Neural crest cell (in vitro differentiated cells): ENCODE data around the gene HLA-DOB. TPM values are rescaled to one million over a fixed set of nuclear protein-coding genes. Genes with fewer than 3 reads are reported as not detected.

Source experiments
- DNase-seq: peaks from one replicate; pipeline ENCODE4 v3.0.0; 2021; ENCODE audit warnings: low read depth, mixed read lengths, low spot score
- H3K27ac Mint-ChIP-seq: one replicate; pipeline ENCODE4 v1.8.0; 2021; ENCODE audit warnings: mild to moderate bottlenecking, mixed read lengths; ENCODE audit not compliant: unreplicated experiment
- H3K27me3 Mint-ChIP-seq: 2 replicates; pipeline ENCODE4 v1.8.0; 2021; ENCODE audit warnings: low read depth, mild to moderate bottlenecking, mixed read lengths
- H3K36me3 Mint-ChIP-seq: 2 replicates; pipeline ENCODE4 v1.8.0; 2021; ENCODE audit warnings: low read depth, mild to moderate bottlenecking, mixed read lengths
- H3K4me1 Mint-ChIP-seq: 2 replicates; pipeline ENCODE4 v1.8.0; 2021; ENCODE audit warnings: mixed read lengths
- H3K4me3 Mint-ChIP-seq: one replicate; pipeline ENCODE4 v1.8.0; 2021; ENCODE audit warnings: mild to moderate bottlenecking, mixed read lengths
- H3K9me3 Mint-ChIP-seq: 2 replicates; pipeline ENCODE4 v1.8.0; 2021; ENCODE audit warnings: mixed read lengths
- total RNA-seq: library from RNA; stranded (reverse); gene quantifications from 2 replicates; pipeline ENCODE4 v1.2.1, GENCODE V29; 2021
- TF ChIP-seq, protein P1 (sequence below): fragments of 200-600 bp; sonication (generic); conservative IDR thresholded peaks from 2 replicates; pipeline ENCODE4 v1.5.0; 2021; ENCODE audit warnings: antibody characterized with exemption, mild to moderate bottlenecking

HLA-DOB gene
- total RNA-seq, 1 donor from 2014 or later: 0.28 TPM

DNA sequence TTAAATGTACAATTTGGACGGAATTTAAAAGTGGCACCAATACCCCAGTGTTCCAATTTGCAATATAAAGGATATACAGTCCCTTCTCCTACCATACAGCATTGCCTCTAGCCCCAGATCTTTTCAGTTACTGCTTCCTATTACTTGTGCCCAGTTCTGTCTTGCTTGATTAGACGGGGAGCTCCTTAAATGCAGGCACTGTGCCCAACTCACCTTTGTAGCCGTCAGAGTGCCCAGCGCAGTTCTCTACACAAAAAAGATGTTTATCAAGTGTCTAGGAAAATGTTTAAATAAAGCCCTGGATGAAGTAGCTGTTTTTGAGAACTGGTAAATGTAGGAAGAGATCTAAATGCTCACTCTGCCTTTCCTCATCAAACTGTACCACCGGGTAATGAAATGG is 14.1 kb upstream of the HLA-DOB start:
- TF ChIP-seq, protein P1, sequence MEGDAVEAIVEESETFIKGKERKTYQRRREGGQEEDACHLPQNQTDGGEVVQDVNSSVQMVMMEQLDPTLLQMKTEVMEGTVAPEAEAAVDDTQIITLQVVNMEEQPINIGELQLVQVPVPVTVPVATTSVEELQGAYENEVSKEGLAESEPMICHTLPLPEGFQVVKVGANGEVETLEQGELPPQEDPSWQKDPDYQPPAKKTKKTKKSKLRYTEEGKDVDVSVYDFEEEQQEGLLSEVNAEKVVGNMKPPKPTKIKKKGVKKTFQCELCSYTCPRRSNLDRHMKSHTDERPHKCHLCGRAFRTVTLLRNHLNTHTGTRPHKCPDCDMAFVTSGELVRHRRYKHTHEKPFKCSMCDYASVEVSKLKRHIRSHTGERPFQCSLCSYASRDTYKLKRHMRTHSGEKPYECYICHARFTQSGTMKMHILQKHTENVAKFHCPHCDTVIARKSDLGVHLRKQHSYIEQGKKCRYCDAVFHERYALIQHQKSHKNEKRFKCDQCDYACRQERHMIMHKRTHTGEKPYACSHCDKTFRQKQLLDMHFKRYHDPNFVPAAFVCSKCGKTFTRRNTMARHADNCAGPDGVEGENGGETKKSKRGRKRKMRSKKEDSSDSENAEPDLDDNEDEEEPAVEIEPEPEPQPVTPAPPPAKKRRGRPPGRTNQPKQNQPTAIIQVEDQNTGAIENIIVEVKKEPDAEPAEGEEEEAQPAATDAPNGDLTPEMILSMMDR: no peak
- Mint-ChIP-seq H3K9me3 (no peaks in the 10 kb centered on the region), H3K27me3 (peaks cover 4% of the 10 kb centered on the region), H3K36me3 (no peaks in the 10 kb centered on the region), H3K4me1 (no peaks in the 10 kb centered on the region), H3K4me3 (no peak overlapping the region), H3K27ac (no peak overlapping the region)
- DNase-seq: no peak

DNA sequence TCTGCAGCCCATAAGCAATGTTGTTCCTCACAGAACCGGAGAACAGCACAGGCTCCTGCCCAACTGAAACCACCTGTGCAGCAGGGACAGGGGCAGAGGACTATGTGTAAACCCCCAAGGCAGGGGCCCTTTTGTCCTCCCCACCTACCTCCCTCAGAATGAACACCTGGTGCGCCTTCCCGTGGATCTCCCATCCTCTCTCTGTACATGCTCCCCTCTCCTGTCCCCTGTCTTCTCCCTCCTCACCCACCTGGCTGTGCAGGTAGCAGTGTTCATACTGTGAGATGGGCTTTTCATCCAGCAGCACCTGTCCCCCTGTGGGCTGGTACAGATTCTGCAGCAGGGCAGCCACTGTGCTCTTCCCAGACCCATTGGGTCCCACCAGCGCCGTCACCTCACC is 13.2 kb upstream of the HLA-DOB start:
- H3K27me3 Mint-ChIP-seq: peaks cover 7% of the 10 kb centered on the region
- H3K27ac Mint-ChIP-seq: no peak overlapping the region
- H3K4me1 Mint-ChIP-seq: no peaks in the 10 kb centered on the region
- no peak overlapping the region for H3K4me3 Mint-ChIP-seq
- H3K36me3 Mint-ChIP-seq: no peaks in the 10 kb centered on the region
- DNase-seq: no peak
- TF ChIP-seq, protein P1: no peak
- no peaks in the 10 kb centered on the region for H3K9me3 Mint-ChIP-seq

- H3K4me1 Mint-ChIP-seq: no peaks in the 10 kb centered on the region
- TF ChIP-seq, protein P1: no peak
- no peak for DNase-seq
- no peaks in the 10 kb centered on the region for H3K9me3 Mint-ChIP-seq
- H3K4me3 Mint-ChIP-seq: no peak overlapping the region
- peak overlapping the region; percentile 14 for H3K27ac Mint-ChIP-seq
- peaks cover 7% of the 10 kb centered on the region for H3K27me3 Mint-ChIP-seq
- no peaks in the 10 kb centered on the region for H3K36me3 Mint-ChIP-seq
Observed at GRCh38 chr6:32829495-32829894, 12.7 kb upstream of the HLA-DOB start.

GRCh38 chr6:32827025-32827424 is 10.2 kb upstream of the HLA-DOB start:
- Mint-ChIP-seq H3K27ac (no peak overlapping the region), H3K9me3 (no peaks in the 10 kb centered on the region), H3K27me3 (peaks cover 7% of the 10 kb centered on the region), H3K4me1 (no peaks in the 10 kb centered on the region), H3K4me3 (no peak overlapping the region), H3K36me3 (no peaks in the 10 kb centered on the region)
- DNase-seq: no peak
- TF ChIP-seq, protein P1: no peak

- H3K27ac Mint-ChIP-seq: no peak overlapping the region
- no peak for DNase-seq
Observed at GRCh38 chr6:32825966-32826365, 9.2 kb upstream of the HLA-DOB start.

More at GRCh38 chr6:32825966-32826365, 9.2 kb upstream of the HLA-DOB start:
- H3K4me1 Mint-ChIP-seq: no peaks in the 10 kb centered on the region
- H3K27me3 Mint-ChIP-seq: peaks cover 7% of the 10 kb centered on the region
- no peaks in the 10 kb centered on the region for H3K9me3 Mint-ChIP-seq
- no peaks in the 10 kb centered on the region for H3K36me3 Mint-ChIP-seq
- no peak overlapping the region for H3K4me3 Mint-ChIP-seq
- TF ChIP-seq, protein P1: peak; percentile 45
